CD14-positive monocyte (primary cell): ENCODE data around the gene PAK5. TPM values are rescaled to one million over a fixed set of nuclear protein-coding genes. Genes with fewer than 3 reads are reported as not detected.

ENCODE experiments used
- DNase-seq, 3 donors: peaks; one replicate each; pipeline ENCODE4 v3.0.0-alpha.2; 2011 to 2022
- H2AFZ ChIP-seq: 2 replicates; pipeline ENCODE4 v1.6.0; 2012; ENCODE audit warnings: mild to moderate bottlenecking, low read depth, low read length, inconsistent platforms; ENCODE audit not compliant: insufficient read depth, poor library complexity, severe bottlenecking
- H3K27ac ChIP-seq, 2 donors: 1 replicate in 1 of 2; 2 replicates in 1 of 2; pipeline ENCODE4 v1.5.1; 2012 to 2013; ENCODE audit warnings: low read length in 2 of 2, control low read depth in 1 of 2, inconsistent platforms in 1 of 2, low read depth in 1 of 2, mild to moderate bottlenecking in 1 of 2
- H3K27me3 ChIP-seq, 2 donors: one replicate each; pipeline versions ENCODE4 v1.6.0 to v1.6.1; 2011 to 2013; ENCODE audit warnings: low read length in 2 of 2; ENCODE audit not compliant: control insufficient read depth in 2 of 2, insufficient read depth in 2 of 2
- H3K36me3 ChIP-seq, 2 donors: replicated peaks in 1 of 2; 1 replicate in 1 of 2; 2 replicates in 1 of 2; pipeline versions ENCODE4 v1.5.1 to v1.6.1; 2012 to 2013; ENCODE audit warnings: low read length in 2 of 2, control low read depth in 1 of 2, inconsistent platforms in 1 of 2, mild to moderate bottlenecking in 1 of 2; ENCODE audit not compliant: insufficient read depth in 2 of 2, control insufficient read depth in 1 of 2
- H3K4me1 ChIP-seq, 2 donors: 1 replicate in 1 of 2; 2 replicates in 1 of 2; pipeline versions ENCODE4 v1.5.1 to v1.6.1; 2012 to 2013; ENCODE audit warnings: low read length in 2 of 2, control low read depth in 1 of 2, inconsistent platforms in 1 of 2, mild to moderate bottlenecking in 1 of 2, moderate library complexity in 1 of 2; ENCODE audit not compliant: insufficient read depth in 2 of 2, control insufficient read depth in 1 of 2
- H3K4me2 ChIP-seq: replicated peaks from 2 replicates; pipeline ENCODE3; 2012; ENCODE audit warnings: low read length, moderate library complexity, mild to moderate bottlenecking; ENCODE audit not compliant: poor library complexity, severe bottlenecking; ENCODE audit errors: extremely low read depth
- H3K4me3 ChIP-seq, 3 experiments: fragments of 200-600 bp in 1 of 3; sonication (generic) in 1 of 3; replicated peaks in 1 of 3; 1 replicate in 2 of 3; 2 replicates in 1 of 3; pipeline ENCODE4 v1.5.1; 2011 to 2013; ENCODE audit warnings: low read length in 3 of 3, mild to moderate bottlenecking in 3 of 3, control low read depth in 2 of 3, low read depth in 2 of 3, inconsistent platforms in 1 of 3, moderate library complexity in 1 of 3
- H3K79me2 ChIP-seq: 2 replicates; pipeline ENCODE4 v1.6.0; 2012; ENCODE audit warnings: mild to moderate bottlenecking, control low read depth, inconsistent platforms, low read length, moderate library complexity; ENCODE audit not compliant: insufficient read depth
- H3K9ac ChIP-seq: 2 replicates; pipeline ENCODE4 v1.6.0; 2017; ENCODE audit warnings: low read length, mild to moderate bottlenecking; ENCODE audit not compliant: insufficient read depth, poor library complexity, severe bottlenecking
- H3K9me3 ChIP-seq, 2 donors: replicated peaks in 1 of 2; 1 replicate in 1 of 2; 2 replicates in 1 of 2; pipeline versions ENCODE4 v1.5.1 to v1.6.1; 2012 to 2013; ENCODE audit warnings: low read length in 2 of 2, control low read depth in 1 of 2; ENCODE audit not compliant: control insufficient read depth in 1 of 2, insufficient read depth in 1 of 2
- H4K20me1 ChIP-seq: 2 replicates; pipeline ENCODE4 v1.6.0; 2012; ENCODE audit warnings: mild to moderate bottlenecking, low read length, control low read depth, moderate library complexity; ENCODE audit not compliant: insufficient read depth
- H3K27ac Mint-ChIP-seq, 7 donors: one replicate each; pipeline ENCODE4 v1.8.0; 2020; ENCODE audit warnings: mild to moderate bottlenecking in 7 of 7, mixed read lengths in 7 of 7, moderate library complexity in 6 of 7, inconsistent platforms in 2 of 7
- H3K27me3 Mint-ChIP-seq, 3 donors: one replicate each; pipeline ENCODE4 v1.8.0; 2021 to 2022; ENCODE audit warnings: low read depth in 3 of 3, mild to moderate bottlenecking in 3 of 3, mixed read lengths in 3 of 3, moderate library complexity in 3 of 3, inconsistent platforms in 1 of 3
- H3K36me3 Mint-ChIP-seq, 2 donors: one replicate each; pipeline ENCODE4 v1.8.0; 2020; ENCODE audit warnings: mixed read lengths in 2 of 2, inconsistent platforms in 1 of 2, mild to moderate bottlenecking in 1 of 2
- H3K4me1 Mint-ChIP-seq: one replicate; pipeline ENCODE4 v1.8.0; 2020; ENCODE audit warnings: mild to moderate bottlenecking, mixed read lengths
- H3K4me3 Mint-ChIP-seq, 2 donors: one replicate each; pipeline ENCODE4 v1.8.0; 2020; ENCODE audit warnings: mild to moderate bottlenecking in 2 of 2, mixed read lengths in 2 of 2, moderate library complexity in 1 of 2
- H3K9me3 Mint-ChIP-seq, 7 donors: one replicate each; pipeline ENCODE4 v1.8.0; 2020 to 2022; ENCODE audit warnings: mixed read lengths in 7 of 7, mild to moderate bottlenecking in 6 of 7, moderate library complexity in 6 of 7, inconsistent platforms in 2 of 7
- CTCF ChIP-seq: fragments of 200-600 bp; IDR thresholded peaks from one replicate; pipeline ENCODE4 v1.8.0; 2022; ENCODE audit warnings: antibody characterized with exemption, mild to moderate bottlenecking
- WGBS: methylation state at CpG from one replicate; pipeline ENCODE4 v1.1.5; 2013; ENCODE audit warnings: missing lambda C conversion rate; ENCODE audit not compliant: insufficient coverage; 5-methylcytosine and 5-hydroxymethylcytosine counted together
- intact Hi-C, 2 donors: fragments of 100-400 bp; cut with micrococcal nuclease; formaldehyde crosslinking; loops; one replicate each; pipeline versions ENCODE4 v1.15.0 to v1.15.1; 2023
- polyA plus RNA-seq, 3 donors: library from polyadenylated mRNA; depleted of rRNA in 1 of 3; unstranded in 2 of 3; stranded (reverse) in 1 of 3; fragments of 300-500 nt in 2 of 3; fragments of >200 nt in 1 of 3; fragmentation: Illumina TruSeq in 2 of 3; gene quantifications; 1 replicate in 2 of 3; 2 replicates in 1 of 3; pipeline ENCODE4 v1.2.3, GENCODE V29; 2012 to 2021

Gene PAK5
- polyA plus RNA-seq, 3 donors: not detected

GRCh38 chr20:9570612-9571011, 268.3 kb downstream of the PAK5 start:
- Mint-ChIP-seq H3K4me1 (no peaks in the 10 kb centered on the region), H3K4me3 (no peak overlapping the region), H3K36me3 (no peaks in the 10 kb centered on the region), H3K27me3 (peaks cover 25 to 54% (median 32%) of the 10 kb centered on the region in 3 donors), H3K27ac (no peak overlapping the region), H3K9me3 (peaks cover 0 to 7% (median 2%) of the 10 kb centered on the region in 7 donors)
- no peak for DNase-seq
- peaks cover 21 to 26% of the 10 kb centered on the region in 2 donors for H3K27me3 ChIP-seq
- no peak overlapping the region for H3K4me2 ChIP-seq
- H3K79me2 ChIP-seq: no peaks in the 10 kb centered on the region
- no peaks in the 10 kb centered on the region for H3K36me3 ChIP-seq
- intact Hi-C loops: no loop called here
- WGBS: 100% methylated on average over 1 of the region's 2 CpGs
- H3K4me1 ChIP-seq: no peaks in the 10 kb centered on the region
- H2AFZ ChIP-seq: no peak overlapping the region
- H3K9me3 ChIP-seq: no peaks in the 10 kb centered on the region
- no peak for TF ChIP-seq CTCF
- no peak overlapping the region for H3K9ac ChIP-seq
- no peak overlapping the region for H3K27ac ChIP-seq
- no peak overlapping the region for H3K4me3 ChIP-seq
- H4K20me1 ChIP-seq: no peaks in the 10 kb centered on the region

GRCh38 chr20:9566977-9567376, 271.9 kb downstream of the PAK5 start:
- Histone ChIP-seq H3K4me2 (no peak overlapping the region), H3K36me3 (no peaks in the 10 kb centered on the region), H3K79me2 (no peaks in the 10 kb centered on the region), H3K4me1 (no peaks in the 10 kb centered on the region), H3K4me3 (no peak overlapping the region), H2AFZ (no peak overlapping the region), H3K9me3 (no peaks in the 10 kb centered on the region), H3K27me3 (peaks cover 18 to 20% of the 10 kb centered on the region in 2 donors), H3K27ac (no peak overlapping the region), H3K9ac (no peak overlapping the region), H4K20me1 (no peaks in the 10 kb centered on the region)
- WGBS: no CpG with 5 or more reads among the region's 1 CpG
- TF ChIP-seq CTCF: no peak
- Mint-ChIP-seq H3K27ac (no peak overlapping the region), H3K9me3 (peaks cover 0 to 3% (median 2%) of the 10 kb centered on the region in 7 donors), H3K36me3 (no peaks in the 10 kb centered on the region), H3K27me3 (peaks cover 27 to 48% (median 33%) of the 10 kb centered on the region in 3 donors), H3K4me3 (no peak overlapping the region), H3K4me1 (no peaks in the 10 kb centered on the region)
- intact Hi-C loops: no loop called here
- DNase-seq: no peak
